Activated CD4-positive, alpha-beta T cell treated with anti-CD3 and anti-CD28 coated beads, Interleukin-10, Interleukin-2, amounts not matched to agents 100 ng/mL and 50 ng/mL, durations not matched to agents 16 hours and 8 hours (primary cell): Measurements from ENCODE around the gene UCN2.

Experiments
- DNase-seq: peaks from one replicate; pipeline ENCODE4 v3.0.0-alpha.2; 2020

Gene UCN2

GRCh38 chr3:48588230-48588629 lies 24.6 kb upstream of the UCN2 start:
- no peak for DNase-seq

- DNase-seq, result no peak
Observed at GRCh38 chr3:48587686-48588085, 24.1 kb upstream of the UCN2 start.

GRCh38 chr3:48585411-48585810 lies 21.8 kb upstream of the UCN2 start:
- no peak for DNase-seq

- DNase-seq, result no peak
Observed at GRCh38 chr3:48584836-48585235, 21.3 kb upstream of the UCN2 start.

GRCh38 chr3:48581621-48582481 lies 18.3 kb upstream of the UCN2 start:
- no peak for DNase-seq

- no peak for DNase-seq
Observed at GRCh38 chr3:48576647-48577046, 13.1 kb upstream of the UCN2 start.

- DNase-seq, result no peak
Observed at GRCh38 chr3:48575366-48575765, 11.8 kb upstream of the UCN2 start.

- no peak for DNase-seq
Observed at GRCh38 chr3:48573973-48574585, 10.5 kb upstream of the UCN2 start.

GRCh38 chr3:48572517-48572916 lies 8.9 kb upstream of the UCN2 start:
- no peak for DNase-seq

GRCh38 chr3:48571938-48572337 lies 8.4 kb upstream of the UCN2 start:
- DNase-seq, result no peak

GRCh38 chr3:48569808-48570450 lies 6.3 kb upstream of the UCN2 start:
- DNase-seq, result no peak

GRCh38 chr3:48569400-48569799 lies 5.8 kb upstream of the UCN2 start:
- no peak for DNase-seq

- no peak for DNase-seq
Observed at GRCh38 chr3:48568476-48568875, 4.9 kb upstream of the UCN2 start.

GRCh38 chr3:48567500-48567899 lies 3.9 kb upstream of the UCN2 start:
- DNase-seq, result no peak

GRCh38 chr3:48567090-48567489 lies 3.5 kb upstream of the UCN2 start:
- no peak for DNase-seq

GRCh38 chr3:48566401-48566760 lies 2.8 kb upstream of the UCN2 start:
- DNase-seq, result no peak

GRCh38 chr3:48565591-48566400 lies 2.2 kb upstream of the UCN2 start:
- peak; percentile 39 for DNase-seq

- no peak for DNase-seq
Observed at GRCh38 chr3:48565186-48565585, 1.6 kb upstream of the UCN2 start.

GRCh38 chr3:48564667-48565066 lies 1.1 kb upstream of the UCN2 start:
- no peak for DNase-seq

- peak; percentile 40 for DNase-seq
Observed at GRCh38 chr3:48564022-48564421, 441 bp upstream of the UCN2 start.

GRCh38 chr3:48562367-48563095 lies 1.1 kb downstream of the UCN2 start:
- no peak for DNase-seq

GRCh38 chr3:48561045-48561736 lies 2.4 kb downstream of the UCN2 start:
- DNase-seq, result no peak
